Hematopoietic multipotent progenitor cell treated with erythropoietin and hydrocortisone succinate and interleukin-3 and kit ligand, for 15 days (in vitro differentiated cells): ENCODE data around the gene AGRN.

Experiments
- DNase-seq: peaks from one replicate; pipeline ENCODE4 v3.0.0-alpha.2; 2015; ENCODE audit warnings: low spot score

AGRN gene

DNA sequence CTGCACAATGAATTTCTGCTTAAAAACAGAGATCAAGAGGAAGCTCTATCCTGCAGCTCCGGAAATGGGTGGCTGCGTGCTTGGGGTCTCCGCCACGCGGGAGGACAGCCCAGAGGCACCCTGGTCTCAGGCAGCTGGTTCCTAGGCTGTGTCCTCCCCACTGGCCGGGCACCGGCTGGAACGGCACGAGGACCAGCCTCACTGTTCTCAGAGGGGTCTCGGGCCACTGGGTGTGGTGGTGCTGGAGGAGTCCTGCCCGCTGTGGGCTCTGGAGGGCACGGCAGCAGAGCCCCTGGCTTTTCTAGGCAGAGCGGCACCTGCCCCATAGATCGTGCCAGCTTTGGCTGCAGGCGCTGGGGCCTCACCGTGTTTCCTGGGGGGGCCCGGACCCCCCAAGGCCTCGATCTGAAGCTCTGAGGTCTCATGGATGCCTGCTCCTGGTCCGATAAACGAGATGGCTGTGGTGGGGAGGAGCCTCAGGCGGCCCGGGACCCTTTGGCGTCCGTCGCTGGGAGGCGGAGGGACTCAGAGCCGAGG is 62.4 kb downstream of the AGRN start:
- DNase-seq = no peak

DNA sequence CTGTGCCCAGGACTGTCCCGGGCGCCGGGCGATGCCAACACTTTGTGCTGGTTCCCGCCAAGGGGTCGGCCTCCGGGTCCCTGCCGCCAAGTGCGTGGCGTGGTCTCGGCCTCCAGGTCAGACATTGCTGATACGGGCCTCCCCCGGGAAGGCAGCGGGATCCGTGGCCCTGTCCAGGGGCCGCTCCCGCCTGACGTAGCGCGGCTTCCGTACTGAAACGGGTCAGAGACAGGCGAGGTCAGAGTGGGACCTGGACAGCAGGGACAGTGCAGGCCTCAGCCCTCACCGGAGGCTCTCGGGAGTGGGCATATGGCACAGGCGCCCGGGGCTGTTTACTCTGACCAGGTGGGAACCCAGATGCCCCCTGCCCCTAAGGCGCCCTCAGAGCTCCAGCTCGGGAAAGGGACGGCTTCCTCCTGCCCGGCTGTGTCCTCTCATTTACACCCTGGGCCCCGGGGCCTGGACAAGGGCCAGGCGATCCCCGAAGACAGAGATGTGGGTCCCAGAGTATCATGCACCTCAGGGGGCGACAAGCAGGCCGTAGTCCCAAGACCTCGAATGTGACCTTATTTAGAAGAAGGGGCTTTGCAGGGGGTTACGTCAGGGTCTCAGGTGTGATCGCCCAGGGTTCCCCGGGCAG is 63.0 kb downstream of the AGRN start:
- no peak for DNase-seq

DNA sequence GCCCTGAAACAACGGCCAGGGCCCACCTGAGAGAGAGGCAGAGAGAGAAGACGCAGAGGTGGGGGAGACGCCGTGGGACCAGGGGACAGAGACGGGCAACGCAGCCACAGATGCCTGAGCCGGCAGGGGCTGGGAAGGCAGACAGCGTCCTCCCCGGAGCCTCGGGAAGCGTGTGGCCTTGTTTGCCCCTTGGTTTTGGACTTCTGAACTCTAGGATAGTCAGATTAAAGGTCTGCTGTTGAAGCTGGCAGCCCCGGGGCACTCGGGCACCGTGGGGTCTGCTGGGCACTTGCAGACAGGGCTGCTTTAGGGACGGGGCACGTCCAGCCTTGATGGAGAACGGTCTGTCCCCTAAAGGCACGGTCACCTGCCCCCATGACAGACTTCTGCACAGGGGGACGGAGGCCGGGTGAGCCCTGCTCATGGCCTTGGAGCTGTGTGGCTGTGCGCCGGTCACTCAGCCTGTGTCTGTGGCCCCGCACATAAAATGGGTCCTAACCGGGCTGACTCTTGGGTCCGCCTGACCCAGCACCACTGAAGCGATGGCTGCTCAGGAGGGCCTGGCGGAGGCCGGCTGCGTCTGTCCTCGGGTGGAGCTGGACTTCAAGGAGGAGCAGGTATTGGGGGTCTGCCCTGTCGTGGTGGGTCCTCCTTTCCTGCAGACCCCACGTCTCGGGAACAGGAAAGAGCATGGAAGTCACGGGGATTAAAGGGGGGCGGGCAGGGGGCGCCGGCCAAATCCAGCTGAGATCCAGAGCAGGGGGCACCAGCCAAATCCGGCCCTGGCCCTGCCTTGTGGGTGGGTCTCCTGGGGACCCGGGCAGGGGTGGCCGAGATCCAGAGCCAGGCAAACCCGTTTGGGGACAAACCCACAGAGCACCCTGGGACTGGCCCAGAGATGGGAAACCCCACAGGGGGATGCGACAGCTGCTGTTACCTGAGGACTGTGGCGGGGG is 63.8 kb downstream of the AGRN start:
- DNase-seq = no peak

DNA sequence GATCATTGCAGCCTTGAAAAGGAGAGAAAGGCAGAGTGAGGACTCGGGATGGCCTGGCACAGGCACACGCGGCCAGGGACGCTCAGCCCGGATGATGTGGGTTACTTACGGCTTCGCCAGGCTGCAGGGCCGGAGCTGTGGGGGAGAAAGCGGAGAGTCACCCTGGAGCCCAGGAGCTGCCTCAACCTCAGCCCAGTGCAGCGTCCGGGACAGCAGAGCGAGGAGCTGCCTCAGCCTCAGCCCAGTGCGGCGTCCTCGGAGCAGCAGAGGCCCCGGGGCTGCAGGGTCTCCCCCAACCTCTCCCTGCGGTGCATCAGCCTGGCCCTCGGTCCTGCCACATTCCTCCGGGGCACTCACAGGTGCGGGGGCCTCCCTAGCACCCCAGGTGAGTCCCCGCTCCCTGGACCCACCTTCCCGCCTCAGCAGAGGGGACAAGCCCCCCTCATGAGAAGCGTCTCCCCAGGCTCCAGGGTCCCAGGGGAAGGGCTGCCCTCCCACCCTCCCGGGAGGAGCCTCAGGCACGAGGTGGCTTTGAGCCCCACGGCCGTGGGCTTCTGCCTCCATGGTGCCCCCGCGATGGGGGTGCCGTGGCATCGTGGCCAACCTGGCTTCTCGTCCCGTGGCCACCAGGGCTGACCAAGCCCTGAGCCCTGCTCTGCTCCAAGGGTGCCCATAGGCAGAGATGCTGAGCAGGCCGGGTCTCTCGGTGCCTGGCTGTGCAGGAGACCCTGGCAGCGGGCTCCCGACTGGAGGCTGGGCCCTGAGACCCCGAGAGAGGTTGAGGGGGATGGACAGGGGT is 64.7 kb downstream of the AGRN start:
- no peak for DNase-seq

DNA sequence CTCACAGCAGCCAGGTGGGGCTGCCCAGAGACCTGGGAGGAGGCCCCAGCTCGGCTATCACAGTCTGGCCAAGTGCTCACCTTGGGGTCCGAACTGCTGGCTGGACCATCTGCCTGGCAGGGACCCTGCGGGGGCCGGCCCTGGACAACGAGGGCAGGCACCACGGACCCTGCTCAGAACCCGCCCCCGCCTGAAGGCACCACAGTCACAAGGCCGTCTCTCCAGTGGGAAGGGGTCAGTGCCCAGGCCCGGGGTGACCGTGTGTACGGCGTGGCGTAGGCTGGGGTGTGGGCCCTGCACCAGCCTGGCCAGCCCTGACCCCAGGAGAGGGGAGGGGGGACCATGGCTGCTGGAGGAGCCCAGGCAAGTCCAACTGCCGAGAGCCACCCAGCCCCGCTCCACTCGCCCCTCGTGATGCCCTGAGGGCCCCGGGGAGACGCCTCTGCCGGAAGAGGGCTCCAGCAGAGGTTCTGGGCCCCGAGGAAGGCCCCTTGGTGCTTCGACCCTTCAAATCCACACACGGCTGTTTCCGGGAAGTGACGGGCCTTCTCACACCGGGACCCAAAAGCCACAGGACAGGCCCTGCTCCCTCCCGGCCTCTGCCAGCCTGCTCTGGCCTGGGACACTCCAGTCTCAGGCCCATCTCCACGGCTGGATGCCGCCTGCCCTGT is 65.4 kb downstream of the AGRN start:
- DNase-seq = no peak

DNA sequence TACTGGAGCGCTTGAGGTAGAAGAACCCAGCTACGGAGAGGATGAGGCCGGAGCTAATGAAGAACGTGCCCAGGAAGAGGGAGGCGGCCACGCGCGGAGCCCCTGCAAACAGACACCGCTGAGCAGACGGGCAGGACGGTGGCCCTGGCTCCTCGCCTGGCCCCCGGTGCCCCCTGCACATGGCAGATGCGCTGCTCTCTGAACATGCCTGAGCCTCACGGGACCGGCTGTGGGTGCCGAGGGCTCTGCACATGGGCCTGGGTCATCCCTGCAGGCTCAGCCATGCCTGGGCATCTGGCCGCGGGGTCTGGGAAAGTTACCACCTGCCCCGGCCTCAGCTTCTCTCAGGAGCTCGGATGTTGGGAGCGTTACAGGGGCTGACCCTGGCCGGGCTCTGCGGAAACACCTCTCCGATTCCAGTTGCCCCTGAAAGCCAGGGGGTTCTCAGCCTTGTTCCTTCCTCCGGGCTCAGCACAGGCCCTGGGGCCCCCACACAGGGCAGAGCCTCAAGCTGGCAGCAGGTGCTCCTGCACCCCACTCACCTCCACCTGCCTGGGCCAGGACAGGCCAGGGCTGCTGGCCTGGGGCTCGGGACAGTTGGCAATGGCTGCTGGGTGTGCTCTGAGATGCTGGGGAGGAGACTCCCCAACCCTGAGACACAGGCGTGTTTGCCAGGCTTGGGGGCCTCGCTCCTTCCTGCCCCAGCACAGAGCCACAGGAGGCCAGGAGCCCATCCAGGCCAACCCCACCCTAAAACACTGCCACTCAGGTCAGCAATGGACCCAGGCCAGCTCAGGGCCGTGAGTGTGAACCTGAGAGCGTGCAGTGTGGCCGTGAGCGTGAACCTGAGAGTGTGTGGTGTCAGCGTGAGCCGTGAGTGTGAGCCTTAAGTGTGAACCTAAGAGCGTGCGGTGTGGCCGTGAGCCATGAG is 66.3 kb downstream of the AGRN start:
- no peak for DNase-seq

DNA sequence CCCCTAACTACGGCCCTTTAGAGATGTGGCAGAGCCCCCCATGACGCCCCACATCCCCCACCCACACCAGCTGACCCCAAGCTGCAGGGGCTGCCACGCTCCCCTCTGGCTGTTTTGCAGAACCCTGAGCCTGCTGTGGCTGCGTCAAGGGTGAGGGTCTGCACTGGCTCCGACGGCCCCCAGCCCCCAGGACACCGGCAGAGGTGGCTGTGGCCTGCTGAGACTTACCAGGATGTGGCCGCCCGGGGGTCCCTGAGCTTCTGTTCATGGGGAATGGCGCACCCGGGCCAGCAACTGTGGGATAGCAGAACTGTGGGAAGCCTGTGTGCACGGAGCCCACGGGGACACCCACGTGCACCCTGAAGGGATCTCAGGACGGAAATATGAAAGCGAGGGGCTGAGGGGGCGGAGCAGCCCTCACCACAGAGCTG is 67.0 kb downstream of the AGRN start:
- no peak for DNase-seq

DNA sequence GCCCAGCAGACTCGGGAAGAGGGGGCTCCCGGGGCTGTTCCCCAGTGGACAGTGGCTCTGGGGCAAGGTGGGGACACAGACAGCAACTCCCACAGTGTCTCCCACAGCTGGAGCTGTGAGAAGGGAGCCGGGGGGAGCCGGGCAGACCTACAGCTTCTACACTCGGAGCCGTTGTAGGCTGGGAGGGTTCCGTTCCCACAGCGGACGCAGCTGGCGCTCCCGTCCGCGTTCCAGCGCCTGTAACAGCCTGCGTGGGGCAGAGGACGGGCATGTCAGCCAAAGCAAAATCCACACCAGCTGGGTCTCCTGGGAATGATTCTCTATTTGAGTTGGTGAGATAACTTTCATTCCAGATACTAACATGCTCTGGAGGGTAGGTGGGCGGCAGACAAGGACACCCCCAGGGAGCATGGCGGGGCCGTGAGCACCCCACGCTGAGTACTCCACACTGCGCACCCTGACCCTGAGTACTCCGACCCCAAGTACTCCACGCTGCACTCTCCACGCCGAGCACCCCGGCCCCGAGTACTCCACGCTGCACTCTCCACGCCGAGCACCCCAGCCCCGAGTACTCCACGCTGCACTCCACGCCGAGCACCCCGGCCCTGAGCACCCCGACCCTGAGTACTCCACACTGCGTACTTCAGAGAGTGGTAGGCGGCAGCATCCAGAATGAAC is 67.6 kb downstream of the AGRN start:
- no peak for DNase-seq

DNA sequence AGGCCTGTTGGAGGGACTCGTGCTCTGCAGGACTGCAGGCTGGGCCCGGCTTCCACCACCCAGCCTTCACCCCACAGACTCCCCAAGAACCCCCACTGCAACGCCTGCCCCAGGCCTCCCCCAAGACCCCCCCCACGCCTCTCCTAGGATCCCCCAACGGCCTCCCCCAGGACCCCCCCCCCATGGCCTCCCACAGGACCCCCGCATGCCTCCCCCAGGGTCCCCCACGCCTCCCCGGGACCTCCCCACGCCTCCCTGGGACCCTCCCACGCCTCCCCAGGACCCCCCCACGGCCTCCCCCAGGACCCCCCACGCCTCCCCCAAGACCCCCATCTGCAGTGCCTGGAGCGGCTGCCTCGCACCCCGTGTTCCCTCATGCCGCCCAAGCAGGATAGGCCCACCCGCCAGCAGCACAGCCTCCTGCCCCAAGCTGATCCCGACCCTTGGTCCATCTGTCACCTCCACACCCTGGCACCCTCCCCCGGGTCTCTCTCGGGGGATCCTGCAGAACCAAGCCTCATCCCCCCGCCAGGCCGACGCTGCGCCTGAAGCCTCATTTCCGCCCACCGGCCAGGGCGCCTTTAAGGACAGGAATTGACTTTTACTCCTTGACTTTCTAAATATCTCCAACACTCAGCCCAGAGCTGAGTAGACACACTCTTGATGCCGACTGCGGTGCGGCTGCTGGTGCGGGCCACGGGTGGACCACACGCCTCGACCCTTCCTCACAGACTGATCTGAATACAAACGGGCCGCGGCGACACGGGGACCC is 68.3 kb downstream of the AGRN start:
- DNase-seq = no peak

DNA sequence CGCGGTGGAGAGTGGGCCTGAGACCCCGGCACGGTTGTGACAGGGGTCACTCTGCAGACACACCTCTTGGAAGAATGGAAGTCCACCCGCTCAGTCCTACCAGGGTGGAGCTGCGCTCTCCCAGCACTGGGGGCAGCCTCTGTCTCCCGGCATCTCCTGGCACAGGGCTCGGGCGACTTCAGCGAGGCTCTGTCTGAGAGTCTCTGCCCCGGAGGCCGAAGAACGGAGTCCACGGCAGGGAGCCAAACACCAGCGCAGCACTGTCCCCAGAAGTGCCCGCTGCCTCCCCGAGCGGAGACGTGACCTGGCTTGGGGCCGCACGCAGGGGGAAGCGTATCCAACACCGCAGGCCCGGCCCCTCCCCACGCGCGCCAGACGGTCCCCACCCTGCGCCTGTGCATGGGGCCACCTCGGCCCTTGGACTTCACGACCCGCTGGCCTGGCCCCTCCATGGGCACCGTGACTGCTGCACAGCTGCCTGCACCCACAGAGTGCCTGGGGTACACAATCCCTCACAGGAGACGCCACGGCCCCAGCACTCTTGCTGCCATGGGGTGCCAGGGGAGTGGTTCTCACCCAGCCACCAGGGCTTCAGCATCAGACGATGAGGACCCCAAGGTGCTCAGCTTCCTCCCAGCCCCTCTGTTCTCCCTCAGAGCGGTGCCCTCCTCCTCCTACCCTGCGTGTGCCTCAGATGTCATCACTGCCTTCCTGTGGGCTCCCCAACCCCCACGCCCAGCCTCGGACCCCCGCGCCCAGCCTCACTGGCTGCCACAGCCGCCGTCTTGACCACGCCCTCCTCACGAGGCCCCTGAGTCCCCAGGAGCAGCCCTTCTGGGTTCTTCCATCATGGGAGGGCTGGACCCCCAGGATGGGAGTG is 69.1 kb downstream of the AGRN start:
- DNase-seq = no peak

DNA sequence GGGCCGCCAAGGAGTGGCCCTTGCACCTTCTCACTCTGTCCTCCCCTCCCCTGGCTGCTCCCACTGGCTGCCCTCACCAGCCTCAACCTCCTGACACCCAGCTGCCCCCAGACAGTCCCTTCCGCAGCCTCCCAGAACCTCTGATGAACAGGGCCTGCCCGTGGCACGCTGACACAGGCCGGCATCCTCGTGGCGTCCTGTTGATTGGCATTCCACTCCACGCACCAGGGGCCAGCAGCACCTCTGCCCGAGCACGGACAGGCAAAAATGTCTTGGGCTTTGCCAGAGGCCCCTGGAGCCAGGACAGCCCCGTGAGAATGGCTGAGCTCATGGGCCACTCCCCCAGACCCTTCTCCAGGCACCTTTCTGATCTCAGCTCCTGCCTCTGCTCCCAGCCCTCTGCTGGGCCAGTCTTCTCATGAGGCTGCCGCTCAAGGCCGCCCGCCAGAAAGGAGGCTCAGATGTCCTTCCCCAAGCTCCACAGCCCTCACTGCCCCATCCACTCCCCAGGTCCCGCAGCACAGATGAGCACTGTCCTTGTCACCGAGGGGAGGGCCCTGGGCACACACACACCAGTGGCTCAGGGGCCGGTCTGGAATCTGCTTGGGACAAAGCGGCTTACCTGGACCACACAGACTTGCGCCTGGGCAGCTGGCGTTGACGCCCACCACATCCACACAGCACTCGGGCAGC is 70.0 kb downstream of the AGRN start:
- DNase-seq = no peak

DNA sequence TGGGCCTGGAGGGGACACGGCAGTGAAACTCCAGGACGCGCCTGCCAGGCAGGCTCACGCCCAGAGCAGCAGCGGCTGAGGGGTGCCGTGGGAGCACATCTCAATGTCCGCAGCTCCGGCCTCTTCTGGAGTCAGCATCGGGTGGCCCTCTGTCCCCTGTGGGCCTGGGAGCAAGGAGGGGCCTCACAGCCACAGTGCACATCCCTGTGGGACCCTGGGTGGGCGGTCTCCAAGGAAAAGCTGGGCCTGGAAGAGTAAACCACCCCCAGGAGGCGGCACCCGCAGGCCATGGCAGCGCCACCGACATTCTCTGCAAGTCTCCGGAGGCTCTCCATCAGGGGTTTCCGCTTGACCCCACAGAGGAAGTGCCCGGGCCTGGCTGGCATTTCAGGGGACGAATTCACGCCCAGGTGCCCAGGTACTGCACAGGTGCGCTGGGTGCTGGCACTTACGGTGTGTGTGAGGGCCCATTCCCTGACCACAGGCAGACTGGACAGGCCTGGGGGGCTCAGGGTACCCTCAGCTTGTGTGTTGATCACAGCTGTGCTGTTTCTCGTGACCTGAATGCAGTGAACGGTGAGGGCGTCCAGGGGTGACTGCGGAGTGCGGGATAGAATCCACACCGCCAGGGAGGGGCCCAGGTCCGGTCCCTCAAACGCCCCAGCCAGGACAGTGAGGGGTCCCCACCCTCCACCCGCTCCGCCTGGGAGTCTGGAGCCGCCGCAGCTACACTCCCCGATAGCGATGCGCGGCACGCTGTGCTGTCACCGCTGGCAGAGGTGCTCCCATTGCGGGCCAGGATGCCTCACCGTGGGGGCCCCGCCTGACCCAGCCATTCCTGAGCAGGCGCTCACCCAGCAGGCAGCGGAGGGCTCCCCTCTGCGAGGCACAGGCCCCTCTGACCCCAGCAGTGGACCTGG is 70.8 kb downstream of the AGRN start:
- no peak for DNase-seq

DNA sequence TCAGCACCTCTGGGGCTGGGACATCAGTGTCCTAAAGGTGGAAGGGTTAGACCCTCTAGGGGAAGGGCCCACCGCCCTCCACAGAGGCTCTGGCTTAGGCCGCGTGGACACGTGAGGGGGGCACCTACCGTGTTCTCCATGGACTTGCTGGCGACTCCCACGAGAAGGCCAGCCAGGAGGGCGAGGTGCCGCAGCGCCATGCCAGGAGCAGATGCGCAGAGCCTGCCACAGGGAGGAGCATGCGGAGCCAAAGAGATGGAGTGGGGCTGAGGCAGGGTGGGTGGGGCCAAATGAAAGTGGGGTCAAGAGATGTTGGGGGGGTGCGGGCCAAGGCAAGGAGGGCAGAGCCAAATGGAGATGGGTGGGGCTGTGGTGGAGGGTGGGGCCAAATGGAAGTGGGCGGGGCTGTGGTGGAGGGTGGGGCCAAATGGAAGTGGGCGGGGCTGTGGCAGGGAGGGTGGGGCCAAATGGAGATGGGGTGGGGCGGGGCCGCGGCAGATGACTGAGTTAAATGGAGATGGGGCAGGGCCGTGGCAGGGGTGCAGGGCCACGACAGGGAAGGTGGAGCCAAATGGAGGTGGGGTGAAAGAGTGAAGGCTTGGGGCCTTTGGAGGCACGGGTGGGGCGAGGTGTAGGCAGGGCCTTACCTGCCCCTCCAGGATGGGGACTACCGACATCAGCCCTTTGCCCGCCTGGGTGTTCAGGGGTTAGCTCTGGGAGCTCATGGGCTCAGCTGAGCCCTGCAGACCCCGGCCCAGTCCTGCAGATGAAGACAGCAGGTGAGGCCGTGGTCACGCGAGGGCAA is 71.6 kb downstream of the AGRN start:
- DNase-seq = peak; percentile 23

DNA sequence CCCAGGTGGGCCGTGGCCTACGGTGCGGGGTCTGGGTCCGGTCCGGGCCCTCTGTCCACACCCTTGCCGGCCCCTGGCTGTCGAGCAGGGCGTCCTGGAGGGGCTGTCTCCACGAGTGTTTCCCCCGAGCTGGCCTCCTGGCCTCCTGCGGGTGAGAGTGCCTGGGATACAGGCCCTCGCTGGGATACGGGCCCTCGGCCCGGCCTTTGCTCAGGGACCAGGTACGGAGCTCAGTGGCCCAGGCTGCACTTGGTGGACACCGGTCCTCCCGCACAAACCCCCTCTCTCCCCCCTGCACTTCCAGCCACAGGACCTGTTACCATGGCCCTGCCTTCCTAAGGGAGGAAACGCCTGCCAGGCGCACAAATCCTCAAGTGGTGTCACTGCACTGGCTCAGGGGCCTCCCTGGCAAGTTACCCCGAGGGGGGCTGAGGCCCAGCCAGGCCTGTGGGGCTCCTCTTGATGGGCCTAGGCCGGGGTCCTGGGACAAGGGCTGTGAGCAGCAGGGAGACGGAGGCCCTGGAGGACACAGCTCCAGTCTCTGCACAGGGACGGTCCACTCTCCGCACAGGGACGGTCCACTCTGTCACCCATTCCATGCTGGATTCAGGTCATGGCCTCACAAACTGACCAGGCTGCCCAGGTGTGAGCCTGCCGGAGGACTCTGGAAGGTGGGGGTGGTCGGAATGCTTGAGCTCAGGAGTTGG is 72.4 kb downstream of the AGRN start:
- DNase-seq = no peak
